ENCODE results near the gene NKAPL.

The NKAPL gene

GRCh38 chr6:28220257-28221133 lies 38.6 kb upstream of the NKAPL start:
- no peak for TF ChIP-seq REST (IDR thresholded peaks at IDR 0.05; ENCODE audit: insufficient read depth in 1 of 2, low read depth in 2 of 2, low read length in 2 of 2)
- no peak for TF ChIP-seq FOXP2 (optimal IDR thresholded peaks at IDR 0.05; ENCODE audit: borderline replicate concordance, extremely low read depth, extremely low read length, insufficient read depth)
- no peak for TF ChIP-seq TAF1 (IDR thresholded peaks at IDR 0.05; ENCODE audit: borderline replicate concordance, insufficient read depth, low read length)
- TF ChIP-seq SIN3A (IDR thresholded peaks at IDR 0.05; ENCODE audit: borderline replicate concordance, insufficient read depth, low read length) = no peak
- no peak for TF ChIP-seq POLR2AphosphoS5 (IDR thresholded peaks at IDR 0.05; ENCODE audit: low read depth, low read length)

- TF ChIP-seq POLR2AphosphoS5 (IDR thresholded peaks at IDR 0.05; ENCODE audit: low read depth, low read length) (no peak), SIN3A (IDR thresholded peaks at IDR 0.05; ENCODE audit: borderline replicate concordance, insufficient read depth, low read length) (no peak), TAF1 (IDR thresholded peaks at IDR 0.05; ENCODE audit: borderline replicate concordance, insufficient read depth, low read length) (no peak), FOXP2 (optimal IDR thresholded peaks at IDR 0.05; ENCODE audit: borderline replicate concordance, extremely low read depth, extremely low read length, insufficient read depth) (no peak), REST (IDR thresholded peaks at IDR 0.05; ENCODE audit: insufficient read depth in 1 of 2, low read depth in 2 of 2, low read length in 2 of 2) (no peak)
These were observed 34.7 kb upstream of the NKAPL start for GRCh38 chr6:28224131-28225055.

- peak in 1 of 2 experiments; percentile 60; a peak in 2 of 4 replicates for TF ChIP-seq REST (IDR thresholded peaks at IDR 0.05; ENCODE audit: insufficient read depth in 1 of 2, low read depth in 2 of 2, low read length in 2 of 2)
- TF ChIP-seq FOXP2 (optimal IDR thresholded peaks at IDR 0.05; ENCODE audit: borderline replicate concordance, extremely low read depth, extremely low read length, insufficient read depth) = peak; percentile 30
- peak; percentile 80 for TF ChIP-seq POLR2AphosphoS5 (IDR thresholded peaks at IDR 0.05; ENCODE audit: low read depth, low read length)
- TF ChIP-seq TAF1 (IDR thresholded peaks at IDR 0.05; ENCODE audit: borderline replicate concordance, insufficient read depth, low read length) = peak; percentile 92; the same call in 1 of the 2 replicates
- TF ChIP-seq SIN3A (IDR thresholded peaks at IDR 0.05; ENCODE audit: borderline replicate concordance, insufficient read depth, low read length) = no peak; the same call in 1 of the 2 replicates
These were observed 33.9 kb upstream of the NKAPL start, which contains the start of gene ZSCAN9 for GRCh38 chr6:28225056-28225834. ZSCAN9 (plus strand) TSS chr6:28225275; CDS start chr6:28227085, 1,810 bp downstream.

GRCh38 chr6:28226460-28226859 lies 32.6 kb upstream of the NKAPL start:
- TF ChIP-seq TAF1 (IDR thresholded peaks at IDR 0.05; ENCODE audit: borderline replicate concordance, insufficient read depth, low read length) = no peak
- TF ChIP-seq SIN3A (IDR thresholded peaks at IDR 0.05; ENCODE audit: borderline replicate concordance, insufficient read depth, low read length) = no peak
- no peak for TF ChIP-seq REST (IDR thresholded peaks at IDR 0.05; ENCODE audit: insufficient read depth in 1 of 2, low read depth in 2 of 2, low read length in 2 of 2)
- TF ChIP-seq POLR2AphosphoS5 (IDR thresholded peaks at IDR 0.05; ENCODE audit: low read depth, low read length) = no peak
- no peak for TF ChIP-seq FOXP2 (optimal IDR thresholded peaks at IDR 0.05; ENCODE audit: borderline replicate concordance, extremely low read depth, extremely low read length, insufficient read depth)

All from PFSK-1 (cell line).